ELF-1 (cell line): ENCODE results near the gene TMUB1.

Experiments used
- DNase-seq: peaks from one replicate; pipeline ENCODE4 v3.0.0-alpha.2; 2016; ENCODE audit warnings: low read depth, low spot score

The TMUB1 gene

DNA sequence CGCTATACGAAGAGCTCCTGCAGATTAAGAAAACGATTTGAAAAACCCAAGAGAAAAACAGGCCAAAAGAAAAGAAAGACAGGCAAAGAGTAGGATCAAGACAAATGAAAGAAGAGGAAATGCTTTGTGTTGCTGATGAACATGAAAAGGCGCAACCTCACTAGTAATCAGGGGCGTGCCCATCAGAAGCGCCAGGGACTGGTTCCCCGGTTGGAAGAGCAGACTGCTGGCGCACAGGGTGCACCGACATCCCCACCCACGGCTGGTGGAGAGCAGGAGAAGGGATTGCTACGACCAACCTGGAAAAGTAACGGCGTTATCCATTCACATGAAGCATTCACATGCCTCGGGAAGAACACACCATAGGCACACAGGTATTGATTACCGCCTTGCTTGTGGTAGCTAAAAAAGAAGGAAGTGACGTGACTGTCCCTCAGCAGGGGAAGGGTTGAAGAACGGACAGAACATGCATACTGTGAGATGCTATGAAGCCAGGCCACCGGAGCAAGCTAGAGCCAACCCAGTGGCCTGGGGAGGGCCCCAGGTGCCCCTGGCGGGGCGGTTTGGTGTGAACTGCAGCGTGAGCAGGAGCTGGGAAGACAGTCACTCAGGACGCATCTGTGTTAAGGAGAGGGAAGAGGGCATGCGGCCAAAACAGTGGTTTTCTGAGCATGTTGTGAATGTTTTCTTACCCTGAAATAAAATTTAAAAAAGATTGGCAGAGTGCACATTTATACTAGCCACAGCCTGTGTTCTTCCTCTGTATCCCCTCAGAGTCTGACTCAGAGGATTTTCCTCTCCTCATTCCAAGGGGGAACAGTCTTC lies 21.3 kb upstream of the TMUB1 start:
- peak; percentile 42 for DNase-seq

- no peak for DNase-seq
Measured at GRCh38 chr7:151103973-151104372, 20.7 kb upstream of the TMUB1 start.

GRCh38 chr7:151102991-151103390 lies 19.7 kb upstream of the TMUB1 start:
- no peak for DNase-seq

DNA sequence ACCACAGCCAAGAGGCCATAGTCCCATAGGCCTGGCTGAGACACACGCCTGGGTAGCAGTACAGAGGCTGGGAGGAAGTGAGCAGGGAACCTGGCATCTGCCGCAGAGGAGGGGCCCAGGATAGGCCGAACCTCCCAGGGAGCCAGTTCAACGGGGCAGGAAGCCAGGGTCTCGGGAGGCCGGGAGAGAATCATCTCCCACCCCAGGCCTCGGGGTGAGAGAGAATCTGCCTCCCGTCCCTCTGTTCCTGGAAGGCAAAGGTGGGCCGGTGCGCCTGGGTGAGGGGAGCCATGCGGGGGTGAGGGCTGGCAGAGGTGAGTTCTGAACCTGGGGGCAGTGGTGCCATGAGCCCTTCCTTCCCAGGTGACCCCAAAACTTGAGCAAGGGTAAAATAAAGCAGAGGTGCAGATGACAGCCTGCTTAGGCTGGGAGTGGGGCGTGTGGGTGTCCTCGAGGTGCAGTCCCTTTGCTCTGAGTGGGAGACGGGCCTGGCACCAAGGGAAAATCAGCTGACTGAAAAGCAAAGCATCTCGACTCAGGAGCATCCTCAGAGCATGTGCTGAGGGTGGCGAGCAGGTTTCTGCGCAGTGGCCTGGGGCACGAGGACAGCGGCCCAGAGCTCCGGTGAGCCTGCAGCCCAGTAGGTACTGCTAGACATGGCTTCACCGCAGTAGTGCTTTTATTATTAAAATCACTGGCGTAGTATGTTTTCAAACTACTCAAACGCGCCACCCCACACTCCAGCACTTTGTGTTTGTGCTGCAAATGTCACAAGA lies 18.5 kb upstream of the TMUB1 start:
- DNase-seq: no peak

DNA sequence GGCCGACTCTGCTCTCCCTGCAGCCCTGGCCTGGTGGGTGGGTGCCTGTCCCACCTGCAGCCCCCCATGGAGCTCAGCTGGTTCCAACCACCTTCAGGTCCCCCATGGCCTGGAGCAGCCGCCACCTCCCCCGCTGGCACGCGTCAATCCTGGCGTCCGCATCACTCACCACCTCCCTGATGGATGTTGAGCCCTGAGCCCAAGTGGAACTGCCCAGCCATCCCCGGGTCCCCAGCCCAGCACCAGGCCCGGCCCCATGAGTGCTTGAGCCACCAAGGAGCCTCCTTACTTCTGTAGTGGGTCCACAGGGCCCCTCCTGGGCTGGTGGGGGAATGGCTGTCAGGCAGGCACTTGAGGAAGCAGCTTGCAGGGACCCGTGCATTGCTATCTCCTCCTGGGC lies 17.6 kb upstream of the TMUB1 start:
- DNase-seq: no peak

DNA sequence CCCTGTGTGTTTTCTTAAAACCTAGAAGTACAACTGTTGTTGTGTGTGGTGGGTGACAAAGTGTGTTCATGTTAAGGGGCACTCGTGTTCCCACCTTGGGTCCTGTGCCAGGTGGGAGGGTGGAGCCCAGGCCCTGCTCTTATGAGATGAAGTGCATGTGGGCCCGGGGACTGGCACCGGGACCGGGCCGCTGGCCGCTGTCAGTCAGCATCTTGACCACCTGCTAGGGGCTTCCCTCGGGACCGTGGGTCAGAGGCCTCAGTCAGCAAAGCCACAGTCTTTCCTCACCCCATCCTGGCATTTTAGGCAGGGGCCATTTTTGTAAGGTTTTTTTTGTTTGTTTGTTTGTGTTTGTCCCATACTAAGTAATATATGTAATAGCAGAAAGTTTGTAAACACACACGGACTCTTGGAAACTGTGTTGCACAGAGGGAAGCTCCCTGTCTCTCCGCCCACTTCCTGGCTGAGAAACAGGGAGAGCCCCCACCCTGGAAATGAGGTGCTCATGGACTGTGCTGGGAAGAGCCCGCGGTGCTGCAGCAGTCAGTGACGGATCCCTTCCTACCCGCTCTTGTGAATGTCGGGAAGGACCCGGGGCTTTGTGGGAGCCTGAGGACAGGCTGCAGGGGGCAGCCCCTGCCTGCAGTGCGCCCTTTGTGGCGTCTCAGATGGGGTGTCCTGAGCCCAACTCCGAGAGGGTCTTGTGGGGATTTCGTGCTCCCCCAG lies 16.4 kb upstream of the TMUB1 start:
- no peak for DNase-seq

GRCh38 chr7:151095828-151096475 lies 12.7 kb upstream of the TMUB1 start:
- no peak for DNase-seq

GRCh38 chr7:151095123-151095797 lies 12.0 kb upstream of the TMUB1 start:
- no peak for DNase-seq

DNA sequence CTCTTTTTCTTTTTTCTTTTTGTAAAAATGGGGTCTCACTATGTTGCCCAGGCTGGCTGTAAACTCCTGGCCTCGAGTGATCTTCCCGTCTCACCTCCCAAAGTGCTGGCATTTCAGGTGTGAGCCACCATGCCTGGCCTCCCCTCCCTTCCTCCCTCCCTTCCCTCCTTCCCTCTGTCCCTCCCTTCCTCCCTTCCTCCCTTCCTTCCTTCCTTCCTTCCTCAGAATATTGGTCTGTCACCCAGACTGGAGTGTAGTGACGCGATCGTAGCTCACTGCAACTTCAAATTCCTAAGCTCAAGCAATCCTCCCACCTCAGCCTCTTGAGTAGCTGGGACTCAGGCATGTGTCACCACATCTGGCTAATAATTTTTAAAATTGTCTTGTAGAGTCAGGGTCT lies 11.4 kb upstream of the TMUB1 start:
- no peak for DNase-seq

- no peak for DNase-seq
Measured at GRCh38 chr7:151093748-151094147, 10.5 kb upstream of the TMUB1 start.

DNA sequence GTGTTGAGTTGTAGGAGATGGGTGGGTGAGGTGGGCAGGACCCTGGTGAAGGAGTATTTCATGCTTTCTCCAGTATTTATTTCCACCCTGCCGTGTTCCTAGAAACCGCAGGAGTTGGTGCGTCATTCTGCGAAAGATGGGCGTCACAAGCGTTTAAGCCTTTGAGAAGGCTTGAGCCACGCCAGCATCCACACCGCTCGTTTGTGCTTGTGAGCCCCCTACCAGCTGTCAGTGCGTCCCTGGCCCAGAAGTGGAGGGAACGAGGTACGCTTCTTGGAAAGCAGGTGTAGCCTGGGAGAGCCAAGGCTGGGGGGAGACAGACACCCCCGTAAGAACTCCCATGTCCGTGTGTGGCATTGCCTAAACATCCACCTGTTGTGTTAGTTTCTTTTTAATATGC lies 8.7 kb upstream of the TMUB1 start:
- DNase-seq: no peak

DNA sequence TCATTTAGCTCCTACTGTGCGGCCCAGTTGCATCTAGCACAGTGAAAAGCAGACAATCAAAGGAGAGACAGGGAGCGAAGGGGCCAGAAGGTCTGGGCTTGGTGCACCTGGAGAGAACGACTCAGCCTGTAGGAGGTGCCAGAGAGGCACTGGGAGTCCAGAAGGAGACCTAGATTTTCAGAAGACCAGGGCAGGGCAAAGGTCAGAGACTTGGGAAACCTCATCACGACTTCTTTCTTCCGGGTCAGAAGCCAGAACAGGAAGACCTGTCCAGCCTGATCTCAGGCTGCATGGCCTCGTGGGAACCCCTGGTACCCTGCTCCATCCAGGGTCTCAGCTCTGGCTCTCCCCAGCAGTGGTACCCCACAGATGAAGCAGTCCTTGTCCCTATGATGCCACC lies 8.1 kb upstream of the TMUB1 start:
- peak; percentile 82 for DNase-seq

GRCh38 chr7:151091003-151091402 lies 7.7 kb upstream of the TMUB1 start:
- DNase-seq: no peak

GRCh38 chr7:151089893-151090730 lies 6.8 kb upstream of the TMUB1 start:
- DNase-seq: no peak

DNA sequence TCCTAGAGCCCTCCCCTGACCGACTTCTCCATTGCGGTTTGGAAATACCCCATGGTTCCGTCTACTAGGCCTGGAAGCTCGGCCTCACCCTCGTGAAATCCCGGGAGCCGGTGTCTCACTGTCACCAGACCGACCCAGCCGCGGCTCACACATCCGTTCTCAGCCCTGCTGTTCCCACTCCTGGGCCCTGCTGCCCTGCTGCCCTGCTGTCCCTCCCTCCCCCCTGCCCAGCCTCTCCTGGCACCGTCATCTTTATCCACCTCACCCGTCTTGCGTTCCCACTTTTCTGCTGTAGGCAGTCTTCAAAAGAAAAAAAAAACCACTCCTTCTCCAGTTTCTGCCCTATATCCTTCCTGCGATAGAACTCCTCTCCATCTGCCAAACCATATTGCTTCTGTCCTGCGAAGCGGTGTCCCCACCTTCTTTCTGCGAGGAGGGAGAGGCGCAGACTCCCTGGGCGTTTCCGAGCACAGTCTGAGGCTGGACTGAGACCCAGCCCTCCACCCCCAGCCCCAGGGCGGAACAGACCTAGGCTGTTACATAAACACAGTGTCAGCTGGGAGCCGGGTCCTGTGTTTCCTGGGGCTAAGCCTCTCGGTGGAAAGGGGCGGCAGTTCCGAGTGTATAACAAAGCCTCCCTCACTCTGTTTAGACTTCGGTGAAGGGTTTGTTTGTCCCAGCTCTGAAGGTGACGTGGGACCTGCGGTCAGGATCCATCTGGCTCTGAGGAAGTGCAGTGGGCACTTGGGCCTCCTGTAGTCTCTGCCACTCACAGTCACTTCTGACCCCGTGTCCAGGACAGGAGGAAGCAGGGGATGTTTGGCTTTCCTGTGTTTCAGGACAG lies 5.8 kb upstream of the TMUB1 start:
- peak; percentile 96 for DNase-seq

DNA sequence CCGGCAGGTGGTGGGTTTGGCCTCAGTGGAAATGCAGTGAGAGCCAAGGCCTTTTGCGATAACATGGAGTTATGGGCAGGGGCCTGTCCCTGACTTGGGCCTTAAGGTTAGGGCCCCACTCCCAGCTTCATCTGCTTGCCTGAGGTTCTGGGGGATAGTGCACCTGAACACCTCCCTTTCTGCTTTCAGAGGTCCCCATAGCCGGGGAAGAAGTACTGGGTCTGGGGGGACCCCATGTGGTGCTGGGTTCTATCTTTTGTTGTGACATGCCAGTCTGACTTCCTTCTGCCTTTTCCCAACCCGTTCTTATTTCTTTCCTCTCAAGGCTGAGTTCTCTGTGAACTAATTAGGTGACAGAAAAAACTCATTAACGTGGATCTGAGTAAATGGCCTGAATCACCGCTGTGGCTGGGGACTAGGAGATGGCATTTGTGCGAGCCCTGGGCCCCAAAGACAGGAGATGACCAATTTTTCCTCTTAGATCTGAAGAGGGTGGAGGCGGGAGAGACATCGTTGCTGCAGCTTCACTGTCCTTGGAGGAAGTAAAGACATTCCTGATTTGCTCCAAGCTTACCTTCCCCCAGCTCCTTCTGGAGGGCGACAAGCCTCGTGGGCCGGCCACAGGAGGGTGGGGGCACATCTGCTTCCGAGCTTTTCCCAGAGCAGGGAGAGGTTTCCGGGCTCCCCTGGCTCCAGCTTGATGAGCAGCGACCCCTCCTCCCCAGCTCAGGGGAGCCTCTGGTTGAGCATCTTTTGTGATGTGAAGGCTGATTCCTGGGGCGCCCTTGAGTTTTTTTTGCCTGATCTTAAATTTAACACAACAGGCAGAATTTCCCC lies 4.9 kb upstream of the TMUB1 start:
- peak; percentile 32 for DNase-seq

- DNase-seq: peak; percentile 45
Measured at GRCh38 chr7:151087245-151088018, 4.1 kb upstream of the TMUB1 start.

DNA sequence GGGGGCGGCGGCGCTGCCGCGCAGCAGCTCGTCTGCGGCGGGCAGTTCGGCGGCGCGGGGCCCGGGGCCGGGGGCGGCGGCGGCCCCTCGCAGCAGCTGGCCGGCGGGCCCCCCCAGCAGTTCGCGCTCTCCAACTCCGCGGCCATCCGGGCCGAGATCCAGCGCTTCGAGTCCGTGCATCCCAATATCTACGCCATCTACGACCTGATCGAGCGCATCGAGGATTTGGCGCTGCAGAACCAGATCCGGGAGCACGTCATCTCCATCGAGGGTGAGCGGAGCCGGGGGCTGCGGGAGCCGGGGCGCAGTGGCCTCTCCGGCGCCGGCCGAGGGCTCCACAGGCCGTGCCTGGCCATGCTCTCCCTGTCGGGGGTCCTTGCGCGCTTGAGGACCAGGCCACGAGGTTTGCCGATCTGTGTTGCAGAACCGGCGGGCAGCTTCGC lies 3.5 kb upstream of the TMUB1 start:
- peak; percentile 41 for DNase-seq
